Panc1 (cell line): Measurements from ENCODE around the gene HIPK2.

ENCODE experiments used
- CTCF ChIP-seq: fragments of 450-650 bp; IDR thresholded peaks from 2 replicates; pipeline ENCODE4 v1.5.1; 2017; ENCODE audit warnings: mild to moderate bottlenecking
- POLR2AphosphoS5 ChIP-seq: IDR thresholded peaks from 2 replicates; pipeline ENCODE4 v1.6.1; 2012; ENCODE audit warnings: mild to moderate bottlenecking, low read depth, low read length, moderate library complexity
- REST ChIP-seq, 2 experiments: IDR thresholded peaks; 2 replicates each; pipeline ENCODE4 v1.6.1; 2011 to 2012; ENCODE audit warnings: low read depth in 2 of 2, control low read depth in 1 of 2, low read length in 1 of 2, mild to moderate bottlenecking in 1 of 2, moderate library complexity in 1 of 2; ENCODE audit not compliant: insufficient read depth in 1 of 2
- SIN3A ChIP-seq: IDR thresholded peaks from 2 replicates; pipeline ENCODE4 v1.6.1; 2012; ENCODE audit warnings: low read depth, mild to moderate bottlenecking, low read length, moderate library complexity, borderline replicate concordance; ENCODE audit not compliant: insufficient read depth
- TCF7L2 ChIP-seq: IDR thresholded peaks from 2 replicates; pipeline ENCODE4 v1.6.1; 2011; ENCODE audit warnings: mild to moderate bottlenecking, low read depth, low read length, inconsistent platforms

GRCh38 chr7:139594911-139595476 is 182.8 kb downstream of the HIPK2 start:
- TF ChIP-seq CTCF (no peak), REST (IDR thresholded peaks at IDR 0.05; ENCODE audit: insufficient read depth in 1 of 2, low read depth in 2 of 2, low read length in 1 of 2) (no peak), POLR2AphosphoS5 (no peak), SIN3A (no peak), TCF7L2 (no peak)
